Activated CD4-positive, alpha-beta T cell treated with anti-CD3 and anti-CD28 coated beads for 36 hours (primary cell): ENCODE data around the gene SATB2. TPM values are rescaled to one million over a fixed set of nuclear protein-coding genes. Genes with fewer than 3 reads are reported as not detected.

Experiments used
- ATAC-seq: fragments of 200-7000 bp; cut with Tn5 transposase; one replicate; pipeline ENCODE4 v1.10.0; 2021; ENCODE audit warnings: mild to moderate bottlenecking, moderate library complexity
- CTCF ChIA-PET: fragments of 350-600 bp; sonication (Branson Sonifier 250); formaldehyde crosslinking; loops from one replicate; lab custom pipeline; 2021; ENCODE audit warnings: antibody characterized with exemption; lab: Charles Lee
- POLR2A ChIA-PET: fragments of 350-600 bp; sonication (Branson Sonifier 250); formaldehyde crosslinking; loops from one replicate; lab custom pipeline; 2021; ENCODE audit warnings: antibody characterized with exemption, inconsistent platforms; lab: Charles Lee
- DNase-seq: peaks from one replicate; pipeline ENCODE4 v3.0.0-alpha.2; 2020
- H3K27ac Mint-ChIP-seq: one replicate; pipeline ENCODE4 v1.8.0; 2021; ENCODE audit warnings: mixed read lengths
- H3K27me3 Mint-ChIP-seq: one replicate; pipeline ENCODE4 v1.8.0; 2021; ENCODE audit warnings: mixed read lengths
- H3K36me3 Mint-ChIP-seq: one replicate; pipeline ENCODE4 v1.8.0; 2021; ENCODE audit warnings: low read depth, mixed read lengths
- H3K4me1 Mint-ChIP-seq: one replicate; pipeline ENCODE4 v1.8.0; 2021; ENCODE audit warnings: mixed read lengths
- H3K4me3 Mint-ChIP-seq: one replicate; pipeline ENCODE4 v1.8.0; 2021; ENCODE audit warnings: mild to moderate bottlenecking, moderate library complexity, mixed read lengths
- H3K9me3 Mint-ChIP-seq: one replicate; pipeline ENCODE4 v1.8.0; 2021; ENCODE audit warnings: low read depth, mixed read lengths
- intact Hi-C, 2 experiments: fragments of 100-400 bp; cut with DNase I in 1 of 2; cut with micrococcal nuclease in 1 of 2; formaldehyde crosslinking; loops; one replicate each; pipeline versions ENCODE4 v1.14.2 to v1.15.1; 2022 to 2024; cut with DNase I, micrococcal nuclease
- total RNA-seq, 2 experiments: library from RNA; stranded (reverse); gene quantifications; one replicate each; pipeline ENCODE4 v1.2.3, GENCODE V29; 2021

SATB2 gene
- total RNA-seq, 2 experiments from 2014 or later: 0.07 to 0.21 TPM

DNA sequence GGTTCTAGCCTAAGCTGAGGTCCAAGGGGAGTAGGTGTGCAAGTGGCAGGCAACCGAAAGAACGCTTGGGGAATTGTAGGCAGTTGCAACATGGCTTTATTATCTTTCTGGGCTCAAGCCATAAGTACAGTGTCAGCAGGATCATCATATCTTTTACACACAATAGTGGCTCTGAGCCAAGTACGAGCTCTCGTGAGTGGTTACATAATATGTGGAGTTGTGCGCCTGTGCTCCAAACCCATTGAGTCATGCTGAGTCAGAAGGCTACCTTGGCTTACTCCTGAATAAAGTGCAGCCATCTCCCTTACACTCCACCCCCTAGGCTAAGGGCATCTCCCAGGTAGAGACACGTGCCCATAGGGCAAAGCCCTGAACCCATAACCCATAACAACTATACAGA lies 233.9 kb downstream of the SATB2 start:
- DNase-seq (no peak), ATAC-seq (no peak)
- H3K4me3 Mint-ChIP-seq: no peak overlapping the region
- POLR2A ChIA-PET: no interaction called here
- intact Hi-C loops: no loop called here
- CTCF ChIA-PET: no interaction called here
- no peaks in the 10 kb centered on the region for H3K36me3 Mint-ChIP-seq
- H3K4me1 Mint-ChIP-seq: no peaks in the 10 kb centered on the region
- no peak overlapping the region for H3K27ac Mint-ChIP-seq
- peaks cover 2% of the 10 kb centered on the region for H3K9me3 Mint-ChIP-seq
- H3K27me3 Mint-ChIP-seq: no peaks in the 10 kb centered on the region

DNA sequence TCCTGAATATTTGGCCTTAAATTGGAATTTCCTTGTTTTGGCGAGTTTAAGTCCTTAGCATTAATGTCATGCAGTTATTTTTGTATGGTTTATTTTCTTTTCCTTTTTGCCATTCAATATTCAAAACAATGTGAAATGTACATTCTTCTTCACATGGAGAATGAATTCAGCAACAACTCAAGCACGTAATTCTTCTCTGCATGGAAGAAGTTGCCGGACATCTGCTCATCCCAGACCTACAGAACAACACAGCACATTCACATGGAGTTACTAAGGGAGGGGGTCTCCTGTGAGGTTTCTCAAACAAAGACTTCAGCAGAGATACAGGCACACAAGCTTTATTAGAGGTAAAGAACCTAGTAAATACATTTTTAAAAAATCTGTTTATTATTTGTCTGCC lies 236.8 kb downstream of the SATB2 start:
- Mint-ChIP-seq H3K27me3 (no peaks in the 10 kb centered on the region), H3K27ac (no peak overlapping the region), H3K36me3 (no peaks in the 10 kb centered on the region), H3K4me3 (no peak overlapping the region), H3K4me1 (no peaks in the 10 kb centered on the region), H3K9me3 (peaks cover 2% of the 10 kb centered on the region)
- DNase-seq (no peak), ATAC-seq (no peak)
- ChIA-PET CTCF (no interaction called here), POLR2A (no interaction called here)
- intact Hi-C loops: no loop called here

DNA sequence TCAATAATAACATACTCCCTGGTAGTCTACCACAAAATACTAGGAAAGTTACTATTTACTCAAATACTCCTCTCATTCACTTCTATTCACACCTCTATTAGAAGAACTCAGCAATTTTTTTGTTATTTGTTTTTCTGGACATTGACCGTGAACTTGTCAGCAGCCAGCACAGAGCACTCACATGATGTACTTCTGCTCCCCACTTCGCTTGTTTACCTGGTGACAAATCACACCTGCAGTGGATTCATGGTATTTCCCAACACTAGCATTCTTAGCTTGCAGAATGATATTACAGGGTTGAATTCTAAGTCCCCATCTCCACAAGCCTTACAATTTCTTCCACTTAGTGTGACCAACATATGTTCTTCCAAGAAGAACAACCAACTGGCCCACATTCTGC lies 238.2 kb downstream of the SATB2 start:
- ATAC-seq: no peak
- Mint-ChIP-seq H3K4me1 (no peaks in the 10 kb centered on the region), H3K27me3 (no peaks in the 10 kb centered on the region)

More for the DNA sequence above, 238.2 kb downstream of the SATB2 start:
- no peak overlapping the region for H3K4me3 Mint-ChIP-seq
- intact Hi-C loops: no loop called here
- CTCF ChIA-PET: no interaction called here
- peaks cover 2% of the 10 kb centered on the region for H3K9me3 Mint-ChIP-seq
- POLR2A ChIA-PET: no interaction called here
- no peak for DNase-seq
- no peak overlapping the region for H3K27ac Mint-ChIP-seq
- no peaks in the 10 kb centered on the region for H3K36me3 Mint-ChIP-seq
